Measurements from ENCODE around the gene DSCAML1.

Gene DSCAML1

GRCh38 chr11:117486059-117486458, 311.0 kb downstream of the DSCAML1 start:
- H3K36me3 ChIP-seq (ENCODE audit: control insufficient read depth, insufficient read depth, low read length), result no peaks in the 10 kb centered on the region
- no peaks in the 10 kb centered on the region for H3K27me3 ChIP-seq (ENCODE audit: control insufficient read depth, insufficient read depth, low read length)
- H3K27ac ChIP-seq (ENCODE audit: low read length), result no peak overlapping the region
- H3K9me3 ChIP-seq (ENCODE audit: control insufficient read depth, insufficient read depth, low read length), result no peaks in the 10 kb centered on the region
- H3K4me3 ChIP-seq (ENCODE audit: low read length), result no peak overlapping the region
- H3K4me1 ChIP-seq (ENCODE audit: control insufficient read depth, insufficient read depth, low read length), result 0 out of 2 replicates have a peak, but pooled peaks cover 1% of the 10 kb centered on the region
- 100% methylated on average over 3 of the region's 13 CpGs for WGBS (ENCODE audit: insufficient coverage, insufficient read length)
- DNase-seq (ENCODE audit: low read depth, low spot score), result no peak

GRCh38 chr11:117484156-117484555, 312.9 kb downstream of the DSCAML1 start:
- Histone ChIP-seq H3K9me3 (ENCODE audit: control insufficient read depth, insufficient read depth, low read length) (no peaks in the 10 kb centered on the region), H3K27ac (ENCODE audit: low read length) (no peak overlapping the region), H3K27me3 (ENCODE audit: control insufficient read depth, insufficient read depth, low read length) (no peaks in the 10 kb centered on the region), H3K4me3 (ENCODE audit: low read length) (no peak overlapping the region), H3K4me1 (ENCODE audit: control insufficient read depth, insufficient read depth, low read length) (0 out of 2 replicates have a peak, but pooled peaks cover 1% of the 10 kb centered on the region), H3K36me3 (ENCODE audit: control insufficient read depth, insufficient read depth, low read length) (no peaks in the 10 kb centered on the region)
- DNase-seq (ENCODE audit: low read depth, low spot score), result no peak
- no CpG with 5 or more reads among the region's 9 CpGs for WGBS (ENCODE audit: insufficient coverage, insufficient read length)

GRCh38 chr11:117483372-117483771, 313.6 kb downstream of the DSCAML1 start:
- DNase-seq (ENCODE audit: low read depth, low spot score), result no peak
- Histone ChIP-seq H3K27ac (ENCODE audit: low read length) (no peak overlapping the region), H3K36me3 (ENCODE audit: control insufficient read depth, insufficient read depth, low read length) (no peaks in the 10 kb centered on the region), H3K4me3 (ENCODE audit: low read length) (no peak overlapping the region), H3K9me3 (ENCODE audit: control insufficient read depth, insufficient read depth, low read length) (no peaks in the 10 kb centered on the region), H3K4me1 (ENCODE audit: control insufficient read depth, insufficient read depth, low read length) (0 out of 2 replicates have a peak, but pooled peaks cover 1% of the 10 kb centered on the region), H3K27me3 (ENCODE audit: control insufficient read depth, insufficient read depth, low read length) (no peaks in the 10 kb centered on the region)
- WGBS (ENCODE audit: insufficient coverage, insufficient read length), result no CpG with 5 or more reads among the region's 5 CpGs

- no peak overlapping the region for H3K4me3 ChIP-seq (ENCODE audit: low read length)
- no peak for DNase-seq (ENCODE audit: low read depth, low spot score)
- 0 out of 2 replicates have a peak, but pooled peaks cover 1% of the 10 kb centered on the region for H3K4me1 ChIP-seq (ENCODE audit: control insufficient read depth, insufficient read depth, low read length)
- H3K27ac ChIP-seq (ENCODE audit: low read length), result no peak overlapping the region
- no peaks in the 10 kb centered on the region for H3K36me3 ChIP-seq (ENCODE audit: control insufficient read depth, insufficient read depth, low read length)
- WGBS (ENCODE audit: insufficient coverage, insufficient read length), result no CpG with 5 or more reads among the region's 8 CpGs
- no peaks in the 10 kb centered on the region for H3K27me3 ChIP-seq (ENCODE audit: control insufficient read depth, insufficient read depth, low read length)
- no peaks in the 10 kb centered on the region for H3K9me3 ChIP-seq (ENCODE audit: control insufficient read depth, insufficient read depth, low read length)
Measured at GRCh38 chr11:117482881-117483280, 314.1 kb downstream of the DSCAML1 start.

- no CpG with 5 or more reads among the region's 23 CpGs for WGBS (ENCODE audit: insufficient coverage, insufficient read length)
- H3K27me3 ChIP-seq (ENCODE audit: control insufficient read depth, insufficient read depth, low read length), result no peaks in the 10 kb centered on the region
- DNase-seq (ENCODE audit: low read depth, low spot score), result no peak
Measured at GRCh38 chr11:117481885-117482284, 315.1 kb downstream of the DSCAML1 start.

GRCh38 chr11:117481036-117481435, 316.0 kb downstream of the DSCAML1 start:
- DNase-seq (ENCODE audit: low read depth, low spot score), result no peak
- Histone ChIP-seq H3K4me3 (ENCODE audit: low read length) (no peak overlapping the region), H3K27me3 (ENCODE audit: control insufficient read depth, insufficient read depth, low read length) (no peaks in the 10 kb centered on the region), H3K4me1 (ENCODE audit: control insufficient read depth, insufficient read depth, low read length) (0 out of 2 replicates have a peak, but pooled peaks cover 3% of the 10 kb centered on the region), H3K36me3 (ENCODE audit: control insufficient read depth, insufficient read depth, low read length) (no peaks in the 10 kb centered on the region), H3K27ac (ENCODE audit: low read length) (no peak overlapping the region), H3K9me3 (ENCODE audit: control insufficient read depth, insufficient read depth, low read length) (no peaks in the 10 kb centered on the region)
- no CpG with 5 or more reads among the region's 6 CpGs for WGBS (ENCODE audit: insufficient coverage, insufficient read length)

More at GRCh38 chr11:117481885-117482284, 315.1 kb downstream of the DSCAML1 start:
- Histone ChIP-seq H3K27ac (ENCODE audit: low read length) (no peak overlapping the region), H3K36me3 (ENCODE audit: control insufficient read depth, insufficient read depth, low read length) (no peaks in the 10 kb centered on the region), H3K4me1 (ENCODE audit: control insufficient read depth, insufficient read depth, low read length) (0 out of 2 replicates have a peak, but pooled peaks cover 1% of the 10 kb centered on the region), H3K9me3 (ENCODE audit: control insufficient read depth, insufficient read depth, low read length) (no peaks in the 10 kb centered on the region), H3K4me3 (ENCODE audit: low read length) (no peak overlapping the region)

GRCh38 chr11:117480221-117480620, 316.8 kb downstream of the DSCAML1 start:
- H3K4me1 ChIP-seq (ENCODE audit: control insufficient read depth, insufficient read depth, low read length), result 0 out of 2 replicates have a peak, but pooled peaks cover 3% of the 10 kb centered on the region
- WGBS (ENCODE audit: insufficient coverage, insufficient read length), result no CpG with 5 or more reads among the region's 15 CpGs
- H3K27me3 ChIP-seq (ENCODE audit: control insufficient read depth, insufficient read depth, low read length), result no peaks in the 10 kb centered on the region
- H3K36me3 ChIP-seq (ENCODE audit: control insufficient read depth, insufficient read depth, low read length), result no peaks in the 10 kb centered on the region
- no peaks in the 10 kb centered on the region for H3K9me3 ChIP-seq (ENCODE audit: control insufficient read depth, insufficient read depth, low read length)
- no peak overlapping the region for H3K27ac ChIP-seq (ENCODE audit: low read length)
- no peak overlapping the region for H3K4me3 ChIP-seq (ENCODE audit: low read length)
- DNase-seq (ENCODE audit: low read depth, low spot score), result no peak

GRCh38 chr11:117479372-117479771, 317.6 kb downstream of the DSCAML1 start:
- H3K36me3 ChIP-seq (ENCODE audit: control insufficient read depth, insufficient read depth, low read length), result no peaks in the 10 kb centered on the region
- WGBS (ENCODE audit: insufficient coverage, insufficient read length), result no CpG with 5 or more reads among the region's 8 CpGs
- no peaks in the 10 kb centered on the region for H3K9me3 ChIP-seq (ENCODE audit: control insufficient read depth, insufficient read depth, low read length)
- no peak overlapping the region for H3K27ac ChIP-seq (ENCODE audit: low read length)
- H3K4me1 ChIP-seq (ENCODE audit: control insufficient read depth, insufficient read depth, low read length), result 0 out of 2 replicates have a peak, but pooled peaks cover 3% of the 10 kb centered on the region
- H3K4me3 ChIP-seq (ENCODE audit: low read length), result no peak overlapping the region
- DNase-seq (ENCODE audit: low read depth, low spot score), result no peak
- no peaks in the 10 kb centered on the region for H3K27me3 ChIP-seq (ENCODE audit: control insufficient read depth, insufficient read depth, low read length)

- H3K36me3 ChIP-seq (ENCODE audit: control insufficient read depth, insufficient read depth, low read length), result no peaks in the 10 kb centered on the region
- peaks cover 2% of the 10 kb centered on the region; the same call in 1 of the 2 replicates for H3K4me1 ChIP-seq (ENCODE audit: control insufficient read depth, insufficient read depth, low read length)
- H3K27ac ChIP-seq (ENCODE audit: low read length), result no peak overlapping the region
- no peak for DNase-seq (ENCODE audit: low read depth, low spot score)
- no peak overlapping the region for H3K4me3 ChIP-seq (ENCODE audit: low read length)
- WGBS (ENCODE audit: insufficient coverage, insufficient read length), result no CpG with 5 or more reads among the region's 7 CpGs
- H3K27me3 ChIP-seq (ENCODE audit: control insufficient read depth, insufficient read depth, low read length), result no peaks in the 10 kb centered on the region
- H3K9me3 ChIP-seq (ENCODE audit: control insufficient read depth, insufficient read depth, low read length), result no peaks in the 10 kb centered on the region
Measured at GRCh38 chr11:117478926-117479325, 318.1 kb downstream of the DSCAML1 start.

GRCh38 chr11:117478126-117478860, 318.7 kb downstream of the DSCAML1 start:
- DNase-seq (ENCODE audit: low read depth, low spot score), result no peak
- Histone ChIP-seq H3K4me3 (ENCODE audit: low read length) (no peak overlapping the region), H3K27ac (ENCODE audit: low read length) (no peak overlapping the region), H3K9me3 (ENCODE audit: control insufficient read depth, insufficient read depth, low read length) (no peaks in the 10 kb centered on the region), H3K27me3 (ENCODE audit: control insufficient read depth, insufficient read depth, low read length) (no peaks in the 10 kb centered on the region), H3K36me3 (ENCODE audit: control insufficient read depth, insufficient read depth, low read length) (no peaks in the 10 kb centered on the region), H3K4me1 (ENCODE audit: control insufficient read depth, insufficient read depth, low read length) (peaks cover 5% of the 10 kb centered on the region; the same call in 1 of the 2 replicates)
- no CpG with 5 or more reads among the region's 13 CpGs for WGBS (ENCODE audit: insufficient coverage, insufficient read length)

Measured in iPS DF 6.9 (cell line).